Germinal center (tissue), 1 donor: ENCODE data around the gene GTF2A1.

ENCODE experiments used
- DNase-seq: peaks from one replicate; pipeline ENCODE4 v3.0.0; 2012; ENCODE audit warnings: mixed read lengths, low spot score

GTF2A1 gene

GRCh38 chr14:81137316-81137715 is 83.4 kb downstream of the GTF2A1 start:
- DNase-seq, result no peak

- no peak for DNase-seq
Observed at GRCh38 chr14:81133400-81133799, 87.4 kb downstream of the GTF2A1 start.

- DNase-seq, result no peak
Observed at GRCh38 chr14:81132468-81132867, 88.3 kb downstream of the GTF2A1 start.

- DNase-seq, result no peak
Observed at GRCh38 chr14:81129242-81129641, 91.5 kb downstream of the GTF2A1 start.

GRCh38 chr14:81127785-81128184 is 93.0 kb downstream of the GTF2A1 start:
- DNase-seq, result no peak

GRCh38 chr14:81125536-81125935 is 95.2 kb downstream of the GTF2A1 start:
- peak; percentile 57 for DNase-seq
